ENCODE measurements around the gene TRMU. TPM values are rescaled to one million over a fixed set of nuclear protein-coding genes. Genes with fewer than 3 reads are reported as not detected.
A peak's percentile ranks its signal among the peaks of the same experiment; 100 is the strongest.

The TRMU gene
- total and polyA plus RNA-seq, 2 of the 8 experiments (the other 6 are each of a cell fraction or from before 2014, with no cell fraction given) = 43.4 to 70.6 TPM

DNA sequence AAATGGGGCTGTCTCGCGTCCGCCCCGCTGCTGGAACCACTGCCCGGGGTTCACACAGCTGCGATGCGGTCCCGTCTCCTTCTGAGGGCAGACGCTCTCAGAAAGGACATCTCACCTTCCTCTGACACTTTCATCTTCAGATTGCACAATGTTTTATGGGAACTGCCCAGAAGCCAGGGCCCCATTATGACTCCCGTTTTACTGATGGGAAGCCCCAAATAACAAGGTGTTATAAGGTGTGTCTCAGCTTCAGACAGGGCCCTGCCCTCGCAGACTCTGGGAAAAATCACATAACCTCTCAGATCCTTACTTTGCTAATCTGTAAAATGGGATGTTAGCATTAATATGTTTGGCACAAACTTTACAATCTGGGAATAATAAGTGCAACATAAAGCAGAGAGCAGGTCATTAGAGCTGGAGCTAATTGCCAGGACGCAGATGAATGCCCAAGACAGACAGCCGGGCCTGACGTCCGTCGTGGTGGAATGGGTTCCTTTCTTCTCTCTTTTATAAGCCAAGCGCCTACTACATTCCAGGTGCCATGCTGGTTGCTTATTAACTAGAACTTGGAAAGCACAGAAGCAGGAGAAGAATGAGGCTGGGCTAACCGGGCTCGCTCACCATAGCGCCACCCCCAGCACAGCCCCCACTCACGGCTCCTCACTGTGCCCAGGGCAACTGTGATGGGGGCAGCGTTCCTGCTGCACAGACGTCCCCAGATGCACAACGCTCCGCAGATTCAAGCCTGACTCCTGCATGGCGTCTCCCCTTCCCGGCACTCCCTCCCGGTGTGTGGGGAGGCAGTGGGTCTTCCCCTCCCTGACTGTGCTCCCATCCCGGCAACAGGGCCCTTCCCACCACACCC, 43.8 kb downstream of the TRMU start:
- no peak overlapping the region for H3K23ac ChIP-seq (ENCODE audit: insufficient read length)
- H3K9me3 ChIP-seq (ENCODE audit: insufficient read depth in 2 of 2, low read depth in 1 of 2, low read length in 1 of 2) = no peaks in the 10 kb centered on the region
- CTCF ChIA-PET (ENCODE audit: partially characterized antibody) = interaction anchor here (0.8 to 1.2 kb wide), 2 partner anchors 16 to 162 kb away, joined by 3 to 5 read pairs; no protein-coding TSS in a partner anchor
- H3K9ac ChIP-seq (replicated peaks in 1 of 4; ENCODE audit: extremely low read depth in 1 of 4, low read depth in 3 of 4, low read length in 3 of 4) = no peak overlapping the region
- H2AFZ ChIP-seq (ENCODE audit: low read length) = no peak overlapping the region
- FAIRE-seq (no peak), DNase-seq (ENCODE audit: low read depth in 1 of 2, low spot score in 2 of 2) (no peak)
- no peak overlapping the region for H3K14ac ChIP-seq (ENCODE audit: insufficient read length)
- 93% methylated on average over 29 of the region's 29 CpGs; no CpG with 5 or more reads in 1 of the 2 experiments for WGBS, 2 experiments (ENCODE audit: extremely low coverage in 1 of 2, insufficient coverage in 1 of 2, insufficient read length in 1 of 2, insufficient replicate concordance in 2 of 2, low coverage in 1 of 2, low lambda C conversion rate in 2 of 2, missing lambda C conversion rate in 1 of 2)
- H4K8ac ChIP-seq (ENCODE audit: extremely low read depth, insufficient read depth, low read length) = no peak overlapping the region
- H3K27me3 ChIP-seq (replicated peaks in 1 of 4; ENCODE audit: control insufficient read depth in 3 of 4, extremely low read depth in 1 of 4, insufficient read depth in 3 of 4, low read length in 3 of 4) = no peaks in the 10 kb centered on the region
- peak overlapping the region; percentile 72; the same call in 1 of the 2 replicates for H3K18ac ChIP-seq (ENCODE audit: extremely low read depth, low read length)
- peak overlapping the region; percentile 88; the same call in 1 of the 2 replicates for H2AK5ac ChIP-seq (ENCODE audit: low read depth, low read length)
- no peak overlapping the region for H4K5ac ChIP-seq (ENCODE audit: insufficient read length, low read depth, low read length)
- H3K27ac ChIP-seq (ENCODE audit: low read depth, low read length) = no peak overlapping the region
- H2BK5ac ChIP-seq (ENCODE audit: low read depth, low read length) = peak overlapping the region; percentile 78; the same call in 1 of the 2 replicates
- H3K79me2 ChIP-seq (ENCODE audit: control insufficient read depth in 1 of 2, insufficient read depth in 2 of 2, low read length in 2 of 2) = no peaks in the 10 kb centered on the region
- H3K4ac ChIP-seq (replicated peaks; ENCODE audit: insufficient read length, low read depth, low read length) = no peak overlapping the region
- peak; percentile 19; the same call in 1 of the 2 replicates for TF ChIP-seq KDM1A (IDR thresholded peaks at IDR 0.05; ENCODE audit: borderline replicate concordance, low read length)
- TF ChIP-seq, protein P1, sequence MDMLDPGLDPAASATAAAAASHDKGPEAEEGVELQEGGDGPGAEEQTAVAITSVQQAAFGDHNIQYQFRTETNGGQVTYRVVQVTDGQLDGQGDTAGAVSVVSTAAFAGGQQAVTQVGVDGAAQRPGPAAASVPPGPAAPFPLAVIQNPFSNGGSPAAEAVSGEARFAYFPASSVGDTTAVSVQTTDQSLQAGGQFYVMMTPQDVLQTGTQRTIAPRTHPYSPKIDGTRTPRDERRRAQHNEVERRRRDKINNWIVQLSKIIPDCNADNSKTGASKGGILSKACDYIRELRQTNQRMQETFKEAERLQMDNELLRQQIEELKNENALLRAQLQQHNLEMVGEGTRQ (IDR thresholded peaks at IDR 0.05; ENCODE audit: low read length) = no peak
- TF ChIP-seq CREB1 (IDR thresholded peaks at IDR 0.05) = no peak
- TF ChIP-seq SP2 (IDR thresholded peaks at IDR 0.05; ENCODE audit: low read length) = no peak
- TF ChIP-seq MAFK (IDR thresholded peaks at IDR 0.05; ENCODE audit: low read depth, low read length) = no peak
- TF ChIP-seq SP4 (IDR thresholded peaks at IDR 0.05; ENCODE audit: low read length) = no peak
- no peak for TF ChIP-seq TAF1 (IDR thresholded peaks at IDR 0.05; ENCODE audit: low read depth, low read length)
- H2BK20ac ChIP-seq (ENCODE audit: low read length) = no peak overlapping the region
- H3K79me1 ChIP-seq (ENCODE audit: low read depth, low read length) = no peaks in the 10 kb centered on the region
- H3K23me2 ChIP-seq (ENCODE audit: low read depth, low read length) = no peaks in the 10 kb centered on the region
- H3K36me3 ChIP-seq (ENCODE audit: control insufficient read depth in 2 of 4, insufficient read depth in 4 of 4, low read length in 3 of 4) = peaks cover 0 to 6% (median 0%) of the 10 kb centered on the region in 4 experiments; a peak in 2 of 8 replicates
- no peak overlapping the region for H4K91ac ChIP-seq (replicated peaks; ENCODE audit: insufficient read length, low read length)
- 0 out of 2 replicates have a peak overlapping the region, but pooled peaks have one; percentile 84 for H2BK12ac ChIP-seq (ENCODE audit: low read depth, low read length)
- POLR2A ChIA-PET (ENCODE audit: partially characterized antibody) = interaction anchor here (0.7 to 1.5 kb wide), 2 partner anchors 10 to 53 kb away, joined by 3 read pairs; no protein-coding TSS in a partner anchor
- H3K4me3 ChIP-seq (ENCODE audit: extremely low read depth in 1 of 4, insufficient read depth in 2 of 4, low read depth in 3 of 4, low read length in 4 of 4) = no peak overlapping the region
- H2BK120ac ChIP-seq (replicated peaks; ENCODE audit: low read depth, low read length) = no peak overlapping the region
- H2BK15ac ChIP-seq (ENCODE audit: low read length) = peak overlapping the region; percentile 61; the same call in 1 of the 2 replicates
- peaks cover 0 to 3% of the 10 kb centered on the region in 2 experiments for H4K20me1 ChIP-seq (replicated peaks in 1 of 2; ENCODE audit: control insufficient read depth in 1 of 2, insufficient read depth in 2 of 2, low read length in 2 of 2)
- H3K4me2 ChIP-seq (ENCODE audit: insufficient read depth in 1 of 2, low read depth in 2 of 2, low read length in 2 of 2) = peak overlapping the region; percentile 11 to 59; a peak in 2 of 4 replicates
- no peak overlapping the region for H3K56ac ChIP-seq (replicated peaks; ENCODE audit: insufficient read length, low read depth, low read length)
- peaks cover 0 to 30% (median 27%) of the 10 kb centered on the region in 4 experiments; a peak in 6 of 7 replicates for H3K4me1 ChIP-seq (replicated peaks in 1 of 4; ENCODE audit: control insufficient read depth in 3 of 4, insufficient read depth in 4 of 4, low read length in 3 of 4)
